HK-2 (cell line): Measurements from ENCODE around the gene SULT1A1.
"Not testable (repeated sequence)": the region's sequence is repeated elsewhere in the genome, so short reads cannot be mapped to it uniquely, and the experiment has no call there.

ENCODE experiments used
- DNase-seq: peaks from one replicate; pipeline ENCODE4 v3.0.0-alpha.2; 2018; ENCODE audit not compliant: unreplicated experiment

SULT1A1 gene

GRCh38 chr16:28608867-28609596, 812 bp downstream of the SULT1A1 start:
- not testable (repeated sequence) for DNase-seq

DNA sequence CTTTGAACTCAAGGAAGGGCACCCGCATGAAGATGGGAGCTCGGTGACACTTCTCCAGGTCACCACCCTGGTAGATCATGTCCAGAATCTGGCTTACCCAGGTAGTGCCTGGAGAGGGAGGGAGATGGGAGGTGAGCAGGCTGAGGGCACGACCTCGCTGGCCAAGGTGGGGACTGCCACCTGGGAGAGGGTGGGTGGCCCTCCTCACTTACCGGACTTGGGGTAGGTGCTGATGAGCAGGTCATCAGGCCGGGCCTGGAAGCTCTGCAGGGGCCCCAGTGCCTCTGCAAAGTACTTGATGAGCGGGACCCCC, 1.4 kb downstream of the SULT1A1 start:
- not testable (repeated sequence) for DNase-seq

DNA sequence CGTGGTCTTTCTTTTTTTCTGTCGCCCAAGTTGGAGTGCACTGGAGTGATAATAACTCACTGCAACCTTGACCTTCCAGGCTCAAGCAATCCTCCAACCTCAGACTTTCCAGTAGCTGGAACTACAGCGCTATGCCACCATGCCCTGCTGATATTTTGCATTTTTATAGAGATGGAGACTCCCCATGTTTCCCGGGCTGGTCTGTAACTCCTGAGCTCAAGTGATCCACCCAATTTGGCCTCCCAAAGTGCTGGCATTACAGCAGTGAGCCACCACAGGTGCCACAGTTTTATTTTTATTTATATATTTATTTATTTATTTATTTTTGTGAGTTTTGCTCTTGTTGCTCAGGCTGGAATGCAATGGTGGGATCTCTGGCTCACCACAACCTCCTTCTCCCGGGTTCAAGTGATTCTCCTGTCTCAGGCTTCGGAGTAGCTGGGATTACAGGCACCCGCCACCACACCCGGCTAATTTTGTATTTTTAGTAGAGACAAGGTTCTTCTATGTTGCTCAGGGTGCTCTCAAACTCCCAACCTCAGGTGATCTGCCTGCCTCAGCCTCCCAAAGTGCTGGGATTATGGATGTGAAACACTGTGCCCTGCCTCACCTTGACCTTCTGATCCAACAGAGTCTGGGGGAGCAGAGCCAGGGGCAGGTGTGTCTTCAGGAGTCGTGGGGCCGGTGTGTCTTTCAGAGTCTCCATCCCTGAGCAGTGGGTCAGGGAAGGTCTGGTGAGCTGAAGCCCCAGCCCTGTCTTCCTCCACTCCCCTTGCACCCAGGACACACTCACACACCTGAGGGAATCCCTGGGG, 2.0 kb downstream of the SULT1A1 start:
- DNase-seq: not testable (repeated sequence)

- DNase-seq: no peak
Measured at GRCh38 chr16:28607116-28607623, 2.7 kb downstream of the SULT1A1 start.

DNA sequence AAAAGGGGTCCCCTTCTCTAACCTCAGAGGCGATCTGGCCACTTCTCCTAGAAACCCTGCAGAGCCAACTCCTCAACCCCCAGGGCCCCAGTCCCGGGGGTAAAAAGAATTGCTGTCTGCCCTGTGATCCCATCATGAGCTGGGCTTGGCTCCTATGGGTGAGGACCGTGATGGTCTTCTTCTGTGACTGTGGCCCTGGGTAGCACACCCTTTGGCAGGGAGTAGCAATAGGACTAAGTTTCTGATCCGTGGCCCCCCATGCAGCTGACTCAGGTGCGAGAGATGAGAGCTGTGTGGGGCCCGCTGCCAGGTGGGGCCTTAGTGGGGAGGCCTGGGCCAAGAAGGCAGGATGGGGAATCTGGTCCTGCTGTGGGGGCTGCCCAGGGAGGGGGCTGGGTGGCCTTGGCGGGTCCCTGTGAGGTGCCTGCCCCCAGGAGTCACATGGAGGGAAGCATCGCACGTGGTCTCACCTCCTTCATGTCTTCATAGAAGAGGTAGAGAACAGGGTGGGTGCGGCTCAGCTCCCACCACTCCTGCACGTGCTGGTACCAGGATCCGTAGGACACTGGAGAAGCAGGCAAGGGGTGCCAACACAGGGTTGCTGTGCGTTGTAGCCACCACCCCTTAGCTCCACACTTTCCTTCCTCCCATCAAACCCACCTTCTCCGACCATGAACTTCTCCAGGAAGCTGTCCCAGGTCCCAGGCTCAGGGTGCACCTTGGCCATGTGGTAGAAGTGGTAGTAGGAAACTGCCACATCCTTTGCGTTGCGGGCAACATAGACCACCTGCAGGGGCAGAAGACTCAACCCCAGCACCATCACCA, 3.3 kb downstream of the SULT1A1 start:
- DNase-seq: no peak

DNA sequence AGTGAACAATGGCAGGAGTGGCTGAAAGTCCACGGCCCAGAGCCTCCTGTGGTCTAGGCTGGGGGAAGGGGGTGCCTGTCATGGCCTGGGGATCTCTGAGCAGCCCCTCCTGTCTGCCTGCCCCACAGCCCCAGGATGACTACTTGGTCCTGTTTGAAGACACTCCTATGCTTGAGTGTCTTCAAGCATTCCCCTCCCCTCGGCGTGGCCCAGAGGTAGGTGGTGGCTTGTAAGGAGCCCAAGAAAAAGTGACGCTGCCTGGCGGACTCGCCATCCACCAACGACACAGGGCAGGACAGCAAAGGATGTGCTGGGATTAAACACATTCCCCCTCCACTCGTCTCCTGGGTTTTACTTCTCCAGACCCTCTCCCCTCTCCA, 5.7 kb downstream of the SULT1A1 start:
- no peak for DNase-seq

- DNase-seq: no peak
Measured at GRCh38 chr16:28603381-28604185, 6.3 kb downstream of the SULT1A1 start.

GRCh38 chr16:28602529-28602928, 7.3 kb downstream of the SULT1A1 start:
- no peak for DNase-seq

DNA sequence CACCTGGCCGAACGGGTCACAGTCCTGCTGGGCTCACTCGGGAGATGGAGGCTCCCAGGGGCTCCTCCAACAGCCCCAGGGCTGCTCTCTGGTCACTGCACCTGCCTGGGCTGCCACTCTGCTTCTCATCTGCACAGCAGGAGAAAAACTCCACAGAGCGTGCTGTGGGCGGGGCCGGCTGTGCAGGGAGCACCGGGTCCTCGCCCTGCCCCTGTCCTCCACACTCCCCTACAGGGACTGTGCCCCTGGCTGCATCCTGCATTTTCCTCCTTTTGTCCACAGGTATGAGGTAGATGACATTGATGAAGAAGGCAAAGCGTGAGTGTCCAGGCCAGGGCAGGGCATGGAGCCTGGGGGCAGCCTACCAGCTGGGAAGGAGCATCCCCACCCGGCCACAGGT, 7.8 kb downstream of the SULT1A1 start:
- not testable (repeated sequence) for DNase-seq

DNA sequence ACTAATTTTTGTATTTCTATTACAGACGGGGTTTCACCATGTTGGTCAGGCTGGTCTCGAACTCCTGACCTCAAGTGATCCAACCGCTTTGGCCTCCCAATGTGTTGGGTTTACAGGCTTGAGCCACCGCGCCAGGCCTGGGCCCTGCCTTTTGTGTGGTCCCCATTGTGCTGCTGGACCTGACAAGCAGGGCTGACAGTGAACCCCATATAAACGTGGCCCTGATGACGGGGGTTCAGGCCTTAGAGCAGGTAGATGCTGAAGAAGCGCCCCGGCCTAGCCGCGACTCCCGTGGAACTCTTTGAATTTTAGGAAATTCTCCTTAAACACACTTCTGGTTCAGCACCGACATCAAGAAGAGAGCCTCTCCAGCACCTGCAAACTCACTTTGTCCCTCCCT, 8.3 kb downstream of the SULT1A1 start:
- not testable (repeated sequence) for DNase-seq

DNA sequence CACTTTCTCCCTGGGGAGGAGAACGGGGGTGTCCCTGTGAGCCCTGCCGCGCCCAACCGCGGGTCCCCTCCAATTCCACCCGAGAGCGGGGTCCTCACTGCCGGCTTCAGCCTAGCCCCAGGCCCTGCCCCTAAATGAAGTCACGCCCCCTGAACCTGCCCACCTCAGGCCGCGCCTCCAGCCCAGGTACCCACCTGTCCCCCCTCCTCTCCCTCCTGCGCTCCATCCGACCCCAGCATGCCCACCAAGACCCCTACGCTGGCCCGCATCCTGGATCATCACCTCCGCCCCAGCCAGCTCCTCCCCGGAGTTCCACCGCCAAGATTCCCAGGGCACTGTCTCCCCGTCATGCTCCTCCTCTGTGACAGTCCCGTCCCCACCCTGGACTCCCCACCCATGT, 8.9 kb downstream of the SULT1A1 start:
- not testable (repeated sequence) for DNase-seq

- not testable (repeated sequence) for DNase-seq
Measured at GRCh38 chr16:28599377-28600285, 10.2 kb downstream of the SULT1A1 start.

DNA sequence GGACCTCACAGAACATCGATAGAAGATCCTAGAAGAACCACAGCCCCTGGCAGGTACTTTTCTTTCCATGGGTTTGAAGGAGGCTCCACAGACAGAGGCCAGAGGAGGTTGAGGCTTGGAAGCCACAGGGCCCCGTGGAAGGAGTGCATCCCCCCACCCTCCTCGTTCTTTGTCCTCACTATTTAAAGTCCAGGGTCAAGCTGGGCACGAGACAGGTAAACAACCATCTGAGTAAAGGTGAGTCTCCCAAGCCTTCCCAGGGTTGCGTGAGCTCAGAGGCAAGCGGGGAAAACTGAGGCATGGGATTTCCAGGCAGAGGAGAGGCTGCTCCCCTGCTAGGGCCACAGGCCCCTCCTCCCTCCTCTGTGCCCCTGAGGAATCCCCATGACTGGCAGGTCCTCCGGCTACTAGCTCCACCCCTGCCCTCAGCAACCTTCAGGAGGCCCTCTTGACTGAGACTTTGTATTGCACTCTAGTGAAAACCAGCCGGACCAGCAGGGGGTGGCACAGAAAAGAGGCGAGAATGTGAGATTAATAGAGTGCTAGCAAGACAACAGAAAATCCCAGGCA, 12.1 kb downstream of the SULT1A1 start:
- DNase-seq: no peak

DNA sequence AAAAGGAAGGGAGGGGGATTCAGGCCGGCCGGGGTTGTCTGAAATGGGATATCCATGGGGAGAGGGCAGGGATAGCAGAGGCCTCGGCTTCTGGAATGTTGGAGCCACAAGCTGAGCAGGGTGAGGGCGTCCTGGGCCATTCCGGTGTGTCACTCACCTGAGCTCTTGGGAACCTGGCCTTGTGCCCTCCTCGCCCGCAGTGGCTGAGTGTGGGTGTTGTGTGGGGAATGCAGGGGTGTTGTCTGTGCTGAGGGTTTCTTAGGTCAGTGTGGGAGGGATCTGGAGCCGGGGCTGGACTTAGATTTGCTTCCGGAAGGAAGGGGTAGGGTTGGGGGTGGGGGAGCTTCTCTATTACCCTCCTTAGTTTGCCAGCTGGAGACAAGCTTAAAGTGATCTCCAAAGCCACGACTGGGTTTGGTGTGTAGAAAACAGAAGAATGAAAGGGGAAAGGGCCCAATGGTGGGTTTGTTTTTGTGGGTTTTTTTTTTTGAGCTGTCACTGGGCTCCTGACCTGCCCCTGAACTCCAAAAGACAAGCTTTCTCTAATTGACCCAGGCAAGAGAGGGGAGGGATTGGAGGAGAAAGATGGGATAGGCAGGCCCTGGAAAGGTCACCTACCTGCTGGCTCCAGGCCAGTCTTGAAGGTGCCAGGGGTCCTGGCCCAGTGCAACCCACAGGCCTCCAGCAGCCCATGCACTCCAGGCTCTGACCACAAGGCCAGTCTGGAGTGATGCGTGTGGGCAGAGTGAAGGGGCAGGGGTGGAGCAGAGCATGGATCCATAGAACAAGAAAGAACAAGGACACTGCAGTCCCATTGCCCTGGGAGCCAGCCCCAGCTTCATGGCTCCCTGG, 12.8 kb downstream of the SULT1A1 start, which contains the start of gene SULT1A2:
Gene SULT1A2 (minus strand): TSS at position 211 of the 852 bp plus-strand sequence. CDS start 1,120 bp downstream, outside the sequence.
- DNase-seq: peak; percentile 69

GRCh38 chr16:28596115-28596630, 13.7 kb downstream of the SULT1A1 start:
- DNase-seq: no peak

DNA sequence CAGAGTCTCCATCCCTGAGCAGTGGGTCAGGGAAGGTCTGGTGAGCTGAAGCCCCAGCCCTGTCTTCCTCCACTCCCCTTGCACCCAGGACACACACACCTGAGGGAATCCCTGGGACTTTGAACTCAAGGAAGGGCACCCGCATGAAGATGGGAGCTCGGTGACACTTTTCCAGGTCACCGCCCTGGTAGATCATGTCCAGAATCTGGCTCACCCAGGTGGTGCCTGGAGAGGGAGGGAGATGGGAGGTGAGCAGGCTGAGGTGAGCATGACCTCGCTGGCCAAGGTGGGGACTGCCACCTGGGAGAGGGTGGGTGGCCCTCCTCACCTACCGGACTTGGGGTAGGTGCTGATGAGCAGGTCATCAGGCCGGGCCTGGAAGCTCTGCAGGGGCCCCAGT, 14.4 kb downstream of the SULT1A1 start:
- not testable (repeated sequence) for DNase-seq

DNA sequence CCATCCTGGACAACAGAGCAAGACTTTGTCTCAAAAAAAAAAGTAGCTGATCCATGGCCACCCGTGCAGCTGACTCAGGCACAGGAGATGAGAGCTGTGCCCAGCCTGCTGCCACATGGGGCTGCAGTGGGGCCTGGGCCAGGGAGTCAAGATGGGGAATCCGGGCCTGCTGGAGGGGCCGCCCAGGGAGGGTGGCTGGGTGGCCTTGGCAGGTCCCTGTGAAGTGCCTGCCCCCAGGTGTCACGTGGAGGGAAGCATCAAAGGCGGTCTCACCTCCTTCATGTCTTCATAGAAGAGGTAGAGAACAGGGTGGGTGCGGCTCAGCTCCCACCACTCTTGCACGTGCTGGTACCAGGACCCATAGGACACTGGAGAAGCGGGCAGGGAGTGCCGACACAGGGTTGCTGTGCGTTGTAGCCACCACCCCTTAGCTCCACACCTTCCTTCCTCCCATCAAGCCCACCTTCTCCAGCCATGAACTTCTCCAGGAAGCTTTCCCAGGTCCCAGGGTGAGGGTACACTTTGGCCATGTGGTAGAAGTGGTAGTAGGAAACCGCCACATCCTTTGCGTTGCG, 16.8 kb downstream of the SULT1A1 start:
- no peak for DNase-seq

GRCh38 chr16:28592511-28592910, 17.3 kb downstream of the SULT1A1 start:
- DNase-seq: no peak
